HEK293 (cell line): ENCODE results near the gene CUEDC1.

Experiments
- ELK4 ChIP-seq: IDR thresholded peaks from 2 replicates; pipeline ENCODE4 v1.6.1; 2011; ENCODE audit warnings: mild to moderate bottlenecking, low read depth, low read length, borderline replicate concordance
- GLIS1 ChIP-seq: fragments of 450-650 bp; formaldehyde crosslinking; IDR thresholded peaks from 2 replicates; pipeline ENCODE4 v1.5.1; 2016; ENCODE audit warnings: missing biosample characterization, missing genetic modification characterization
- RBAK ChIP-seq: fragments of 450-650 bp; formaldehyde crosslinking; IDR thresholded peaks from 2 replicates; pipeline ENCODE4 v1.5.1; 2016; ENCODE audit warnings: missing biosample characterization, missing genetic modification characterization
- REST ChIP-seq: fragments of 450-650 bp; formaldehyde crosslinking; IDR thresholded peaks from 2 replicates; pipeline ENCODE4 v1.5.1; 2016; ENCODE audit warnings: missing biosample characterization, missing genetic modification characterization
- SALL2 ChIP-seq: fragments of 450-650 bp; formaldehyde crosslinking; IDR thresholded peaks from 2 replicates; pipeline ENCODE4 v1.5.0; 2017; ENCODE audit warnings: missing biosample characterization, mild to moderate bottlenecking, missing genetic modification characterization, borderline replicate concordance
- ZBTB26 ChIP-seq: fragments of 450-650 bp; formaldehyde crosslinking; optimal IDR thresholded peaks from 2 replicates; pipeline ENCODE3; 2016; ENCODE audit warnings: missing biosample characterization, mild to moderate bottlenecking, missing genetic modification characterization
- ZNF140 ChIP-seq: fragments of 450-650 bp; formaldehyde crosslinking; IDR thresholded peaks from 2 replicates; pipeline ENCODE4 v1.5.1; 2016; ENCODE audit warnings: missing biosample characterization, missing genetic modification characterization
- ZNF174 ChIP-seq: fragments of 450-650 bp; formaldehyde crosslinking; IDR thresholded peaks from 2 replicates; pipeline ENCODE4 v1.5.0; 2017; ENCODE audit warnings: missing biosample characterization, mild to moderate bottlenecking, missing genetic modification characterization
- ZNF274 ChIP-seq, 2 experiments: fragments of 200-500 bp in 1 of 2; fragments of 450-650 bp in 1 of 2; sonication (Bioruptor generic) in 1 of 2; formaldehyde crosslinking in 1 of 2; IDR thresholded peaks; 2 replicates each; pipeline versions ENCODE4 v1.5.1 to v1.6.1; 2014 to 2016; ENCODE audit warnings: borderline replicate concordance in 1 of 2, inconsistent platforms in 1 of 2, low read length in 1 of 2, missing biosample characterization in 1 of 2, missing genetic modification characterization in 1 of 2
- ZNF473 ChIP-seq: fragments of 450-650 bp; formaldehyde crosslinking; IDR thresholded peaks from 2 replicates; pipeline ENCODE4 v1.5.1; 2017; ENCODE audit warnings: missing biosample characterization, missing genetic modification characterization
- ZNF658 ChIP-seq: fragments of 450-650 bp; formaldehyde crosslinking; IDR thresholded peaks from 2 replicates; pipeline ENCODE4; 2016; ENCODE audit warnings: missing biosample characterization, missing genetic modification characterization
- ZNF701 ChIP-seq: fragments of 450-650 bp; formaldehyde crosslinking; IDR thresholded peaks from 2 replicates; pipeline ENCODE4 v1.5.1; 2016; ENCODE audit warnings: missing biosample characterization, missing genetic modification characterization
- ZNF777 ChIP-seq: fragments of 450-650 bp; formaldehyde crosslinking; IDR thresholded peaks from 2 replicates; pipeline ENCODE4 v1.5.1; 2017; ENCODE audit warnings: missing biosample characterization, missing genetic modification characterization, borderline replicate concordance
- TF ChIP-seq, protein P1 (sequence below): fragments of 450-650 bp; formaldehyde crosslinking; IDR thresholded peaks from 2 replicates; pipeline ENCODE4 v1.5.1; 2016; ENCODE audit warnings: missing biosample characterization, missing genetic modification characterization

DNA sequence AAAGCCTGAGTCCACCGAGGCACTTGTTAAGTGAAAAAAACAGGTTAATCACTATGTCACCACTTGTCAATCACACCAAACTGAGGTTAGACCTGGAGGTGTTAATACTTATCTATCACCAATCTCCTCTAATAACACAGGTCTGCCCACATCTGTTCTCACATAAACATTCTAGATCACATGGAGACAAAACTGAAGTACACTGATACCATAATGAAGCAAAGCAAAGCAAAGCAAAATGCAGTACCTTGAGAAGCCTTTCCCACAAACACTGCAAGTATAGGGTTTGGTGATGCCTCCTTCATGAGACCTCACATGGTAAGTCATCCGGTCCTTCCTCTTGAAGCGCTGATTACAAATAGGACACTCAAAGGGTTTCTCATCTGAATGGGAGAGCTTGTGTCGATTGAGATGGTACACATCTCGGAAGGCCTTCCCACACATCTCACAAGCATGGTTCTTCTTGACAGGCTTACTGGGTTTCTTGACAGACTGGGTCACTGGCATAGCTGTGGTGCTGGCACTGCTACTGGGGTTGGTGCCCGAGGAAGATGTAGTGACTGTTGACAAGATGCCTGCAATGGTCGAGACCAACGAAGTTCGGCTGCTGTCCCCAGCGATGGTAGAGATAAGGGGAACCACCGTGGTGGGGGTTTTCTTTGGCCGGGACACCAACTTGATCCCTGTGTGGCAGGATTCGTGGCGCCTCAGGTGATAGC is 27.4 kb upstream of the CUEDC1 start:
- TF ChIP-seq, protein P1, sequence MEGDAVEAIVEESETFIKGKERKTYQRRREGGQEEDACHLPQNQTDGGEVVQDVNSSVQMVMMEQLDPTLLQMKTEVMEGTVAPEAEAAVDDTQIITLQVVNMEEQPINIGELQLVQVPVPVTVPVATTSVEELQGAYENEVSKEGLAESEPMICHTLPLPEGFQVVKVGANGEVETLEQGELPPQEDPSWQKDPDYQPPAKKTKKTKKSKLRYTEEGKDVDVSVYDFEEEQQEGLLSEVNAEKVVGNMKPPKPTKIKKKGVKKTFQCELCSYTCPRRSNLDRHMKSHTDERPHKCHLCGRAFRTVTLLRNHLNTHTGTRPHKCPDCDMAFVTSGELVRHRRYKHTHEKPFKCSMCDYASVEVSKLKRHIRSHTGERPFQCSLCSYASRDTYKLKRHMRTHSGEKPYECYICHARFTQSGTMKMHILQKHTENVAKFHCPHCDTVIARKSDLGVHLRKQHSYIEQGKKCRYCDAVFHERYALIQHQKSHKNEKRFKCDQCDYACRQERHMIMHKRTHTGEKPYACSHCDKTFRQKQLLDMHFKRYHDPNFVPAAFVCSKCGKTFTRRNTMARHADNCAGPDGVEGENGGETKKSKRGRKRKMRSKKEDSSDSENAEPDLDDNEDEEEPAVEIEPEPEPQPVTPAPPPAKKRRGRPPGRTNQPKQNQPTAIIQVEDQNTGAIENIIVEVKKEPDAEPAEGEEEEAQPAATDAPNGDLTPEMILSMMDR (tag by site-specific recombination): no peak
- no peak for TF ChIP-seq GLIS1 (tag by site-specific recombination)
- TF ChIP-seq RBAK: no peak
- TF ChIP-seq SALL2 (tag by site-specific recombination): no peak
- no peak for TF ChIP-seq ELK4
- no peak for TF ChIP-seq ZBTB26 (tag by site-specific recombination)
- no peak for TF ChIP-seq ZNF140
- no peak for TF ChIP-seq ZNF777 (tag by site-specific recombination)
- no peak for TF ChIP-seq ZNF658 (tag by site-specific recombination)
- no peak for TF ChIP-seq REST (tag by site-specific recombination)
- no peak for TF ChIP-seq ZNF174 (tag by site-specific recombination)
- no peak for TF ChIP-seq ZNF274 (IDR thresholded peaks at IDR 0.05; ENCODE audit: low read length)
- no peak for TF ChIP-seq ZNF274 (tag by site-specific recombination; IDR thresholded peaks at IDR 0.05; ENCODE audit: borderline replicate concordance)
- no peak for TF ChIP-seq ZNF473 (tag by site-specific recombination)
- no peak for TF ChIP-seq ZNF701 (tag by site-specific recombination)
